ENCODE results near the gene LRRC63.

The LRRC63 gene

GRCh38 chr13:46315036-46315435 lies 103.3 kb downstream of the LRRC63 start:
- Histone ChIP-seq H3K4me3 (ENCODE audit: low read depth in 1 of 2, low read length in 2 of 2) (no peak overlapping the region), H3K36me3 (ENCODE audit: control insufficient read depth in 1 of 2, insufficient read depth in 2 of 2, low read length in 2 of 2) (no peaks in the 10 kb centered on the region), H3K27me3 (ENCODE audit: low read depth, low read length) (no peaks in the 10 kb centered on the region), H3K4me1 (ENCODE audit: control insufficient read depth in 1 of 2, insufficient read depth in 2 of 2, low read length in 2 of 2) (no peaks in the 10 kb centered on the region), H3K27ac (ENCODE audit: low read length) (no peak overlapping the region), H3K9me3 (ENCODE audit: control insufficient read depth in 1 of 2, low read length in 2 of 2) (no peaks in the 10 kb centered on the region)

- Histone ChIP-seq H3K27me3 (ENCODE audit: low read depth, low read length) (no peaks in the 10 kb centered on the region), H3K36me3 (ENCODE audit: control insufficient read depth in 1 of 2, insufficient read depth in 2 of 2, low read length in 2 of 2) (no peaks in the 10 kb centered on the region), H3K4me3 (ENCODE audit: low read depth in 1 of 2, low read length in 2 of 2) (no peak overlapping the region), H3K27ac (ENCODE audit: low read length) (no peak overlapping the region), H3K4me1 (ENCODE audit: control insufficient read depth in 1 of 2, insufficient read depth in 2 of 2, low read length in 2 of 2) (no peaks in the 10 kb centered on the region), H3K9me3 (ENCODE audit: control insufficient read depth in 1 of 2, low read length in 2 of 2) (no peaks in the 10 kb centered on the region)
Observed at GRCh38 chr13:46315491-46316075, 103.9 kb downstream of the LRRC63 start.

GRCh38 chr13:46317120-46317519 lies 105.4 kb downstream of the LRRC63 start:
- H3K27me3 ChIP-seq (ENCODE audit: low read depth, low read length) = no peaks in the 10 kb centered on the region
- H3K4me3 ChIP-seq (ENCODE audit: low read depth in 1 of 2, low read length in 2 of 2) = no peak overlapping the region
- H3K36me3 ChIP-seq (ENCODE audit: control insufficient read depth in 1 of 2, insufficient read depth in 2 of 2, low read length in 2 of 2) = no peaks in the 10 kb centered on the region
- H3K4me1 ChIP-seq (ENCODE audit: control insufficient read depth in 1 of 2, insufficient read depth in 2 of 2, low read length in 2 of 2) = no peaks in the 10 kb centered on the region
- no peak overlapping the region for H3K27ac ChIP-seq (ENCODE audit: low read length)
- no peaks in the 10 kb centered on the region for H3K9me3 ChIP-seq (ENCODE audit: control insufficient read depth in 1 of 2, low read length in 2 of 2)

- H3K9me3 ChIP-seq (ENCODE audit: control insufficient read depth in 1 of 2, low read length in 2 of 2) = no peaks in the 10 kb centered on the region
- no peaks in the 10 kb centered on the region for H3K4me1 ChIP-seq (ENCODE audit: control insufficient read depth in 1 of 2, insufficient read depth in 2 of 2, low read length in 2 of 2)
- no peaks in the 10 kb centered on the region for H3K36me3 ChIP-seq (ENCODE audit: control insufficient read depth in 1 of 2, insufficient read depth in 2 of 2, low read length in 2 of 2)
- no peak overlapping the region for H3K27ac ChIP-seq (ENCODE audit: low read length)
- H3K27me3 ChIP-seq (ENCODE audit: low read depth, low read length) = no peaks in the 10 kb centered on the region
- no peak overlapping the region for H3K4me3 ChIP-seq (ENCODE audit: low read depth in 1 of 2, low read length in 2 of 2)
Observed at GRCh38 chr13:46318986-46319385, 107.3 kb downstream of the LRRC63 start.

- Histone ChIP-seq H3K4me1 (ENCODE audit: control insufficient read depth in 1 of 2, insufficient read depth in 2 of 2, low read length in 2 of 2) (no peaks in the 10 kb centered on the region), H3K9me3 (ENCODE audit: control insufficient read depth in 1 of 2, low read length in 2 of 2) (no peaks in the 10 kb centered on the region), H3K36me3 (ENCODE audit: control insufficient read depth in 1 of 2, insufficient read depth in 2 of 2, low read length in 2 of 2) (no peaks in the 10 kb centered on the region), H3K4me3 (ENCODE audit: low read depth in 1 of 2, low read length in 2 of 2) (no peak overlapping the region), H3K27me3 (ENCODE audit: low read depth, low read length) (no peaks in the 10 kb centered on the region), H3K27ac (ENCODE audit: low read length) (no peak overlapping the region)
Observed at GRCh38 chr13:46320406-46320805, 108.7 kb downstream of the LRRC63 start.

- no peak overlapping the region for H3K4me3 ChIP-seq (ENCODE audit: low read depth in 1 of 2, low read length in 2 of 2)
- no peaks in the 10 kb centered on the region for H3K27me3 ChIP-seq (ENCODE audit: low read depth, low read length)
Observed at GRCh38 chr13:46320821-46321220, 109.1 kb downstream of the LRRC63 start.

GRCh38 chr13:46321494-46322225 lies 109.9 kb downstream of the LRRC63 start:
- H3K27me3 ChIP-seq (ENCODE audit: low read depth, low read length) = no peaks in the 10 kb centered on the region
- H3K4me1 ChIP-seq (ENCODE audit: control insufficient read depth in 1 of 2, insufficient read depth in 2 of 2, low read length in 2 of 2) = no peaks in the 10 kb centered on the region
- peaks cover 0 to 3% of the 10 kb centered on the region in 2 donors for H3K9me3 ChIP-seq (ENCODE audit: control insufficient read depth in 1 of 2, low read length in 2 of 2)
- no peak overlapping the region for H3K4me3 ChIP-seq (ENCODE audit: low read depth in 1 of 2, low read length in 2 of 2)
- H3K36me3 ChIP-seq (ENCODE audit: control insufficient read depth in 1 of 2, insufficient read depth in 2 of 2, low read length in 2 of 2) = no peaks in the 10 kb centered on the region
- no peak overlapping the region for H3K27ac ChIP-seq (ENCODE audit: low read length)

More at GRCh38 chr13:46320821-46321220, 109.1 kb downstream of the LRRC63 start:
- no peaks in the 10 kb centered on the region for H3K4me1 ChIP-seq (ENCODE audit: control insufficient read depth in 1 of 2, insufficient read depth in 2 of 2, low read length in 2 of 2)
- no peaks in the 10 kb centered on the region for H3K9me3 ChIP-seq (ENCODE audit: control insufficient read depth in 1 of 2, low read length in 2 of 2)
- no peaks in the 10 kb centered on the region for H3K36me3 ChIP-seq (ENCODE audit: control insufficient read depth in 1 of 2, insufficient read depth in 2 of 2, low read length in 2 of 2)
- no peak overlapping the region for H3K27ac ChIP-seq (ENCODE audit: low read length)

GRCh38 chr13:46324976-46325375 lies 113.2 kb downstream of the LRRC63 start:
- Histone ChIP-seq H3K4me3 (ENCODE audit: low read depth in 1 of 2, low read length in 2 of 2) (no peak overlapping the region), H3K4me1 (ENCODE audit: control insufficient read depth in 1 of 2, insufficient read depth in 2 of 2, low read length in 2 of 2) (no peaks in the 10 kb centered on the region), H3K36me3 (ENCODE audit: control insufficient read depth in 1 of 2, insufficient read depth in 2 of 2, low read length in 2 of 2) (no peaks in the 10 kb centered on the region)

More at GRCh38 chr13:46324976-46325375, 113.2 kb downstream of the LRRC63 start:
- H3K9me3 ChIP-seq (ENCODE audit: control insufficient read depth in 1 of 2, low read length in 2 of 2) = peaks cover 0 to 5% of the 10 kb centered on the region in 2 donors
- H3K27me3 ChIP-seq (ENCODE audit: low read depth, low read length) = no peaks in the 10 kb centered on the region
- H3K27ac ChIP-seq (ENCODE audit: low read length) = no peak overlapping the region
